ENCODE data around the gene SMAD2.

The SMAD2 gene

GRCh38 chr18:47799376-47799775 lies 131.1 kb downstream of the SMAD2 start:
- H3K4me2 ChIP-seq (ENCODE audit: insufficient read depth, low read length) = no peak overlapping the region
- no peak overlapping the region for H3K4me3 ChIP-seq (ENCODE audit: low read depth in 1 of 2, low read length in 2 of 2)
- no peaks in the 10 kb centered on the region for H3K4me1 ChIP-seq (ENCODE audit: insufficient read depth, low read length)
- TF ChIP-seq EZH2 (IDR thresholded peaks at IDR 0.05; ENCODE audit: borderline replicate concordance, low read depth, low read length, severe bottlenecking) = no peak
- no peak for TF ChIP-seq CTCF (IDR thresholded peaks at IDR 0.05; ENCODE audit: borderline replicate concordance, extremely low read depth, low read length, poor library complexity, severe bottlenecking)
- ATAC-seq (ENCODE audit: insufficient read depth, low read depth) (no peak), DNase-seq (no peak)
- H3K9me3 ChIP-seq (ENCODE audit: insufficient read depth, low read length, severe bottlenecking) = no peaks in the 10 kb centered on the region
- H3K79me2 ChIP-seq (ENCODE audit: insufficient read depth, low read length) = no peaks in the 10 kb centered on the region
- peaks cover 3% of the 10 kb centered on the region for H3K27me3 ChIP-seq (ENCODE audit: insufficient read depth, low read length, poor library complexity)
- no peak overlapping the region for H3K9ac ChIP-seq (ENCODE audit: low read depth, low read length)
- H3K27ac ChIP-seq (ENCODE audit: low read length) = no peak overlapping the region
- no peaks in the 10 kb centered on the region for H4K20me1 ChIP-seq (ENCODE audit: insufficient read depth, low read length)
- no peaks in the 10 kb centered on the region for H3K36me3 ChIP-seq (ENCODE audit: insufficient read depth, low read length)
- H2AFZ ChIP-seq (ENCODE audit: low read depth, low read length) = no peak overlapping the region

- H3K4me2 ChIP-seq (ENCODE audit: insufficient read depth, low read length) = no peak overlapping the region
- H4K20me1 ChIP-seq (ENCODE audit: insufficient read depth, low read length) = no peaks in the 10 kb centered on the region
- H3K9me3 ChIP-seq (ENCODE audit: insufficient read depth, low read length, severe bottlenecking) = no peaks in the 10 kb centered on the region
- no peak overlapping the region for H3K9ac ChIP-seq (ENCODE audit: low read depth, low read length)
- no peaks in the 10 kb centered on the region for H3K36me3 ChIP-seq (ENCODE audit: insufficient read depth, low read length)
- peaks cover 3% of the 10 kb centered on the region for H3K27me3 ChIP-seq (ENCODE audit: insufficient read depth, low read length, poor library complexity)
- no peaks in the 10 kb centered on the region for H3K4me1 ChIP-seq (ENCODE audit: insufficient read depth, low read length)
- ATAC-seq (ENCODE audit: insufficient read depth, low read depth) (no peak), DNase-seq (no peak)
- H3K27ac ChIP-seq (ENCODE audit: low read length) = no peak overlapping the region
- no peak overlapping the region for H3K4me3 ChIP-seq (ENCODE audit: low read depth in 1 of 2, low read length in 2 of 2)
- TF ChIP-seq CTCF (IDR thresholded peaks at IDR 0.05; ENCODE audit: borderline replicate concordance, extremely low read depth, low read length, poor library complexity, severe bottlenecking) (no peak), EZH2 (IDR thresholded peaks at IDR 0.05; ENCODE audit: borderline replicate concordance, low read depth, low read length, severe bottlenecking) (no peak)
- no peaks in the 10 kb centered on the region for H3K79me2 ChIP-seq (ENCODE audit: insufficient read depth, low read length)
- H2AFZ ChIP-seq (ENCODE audit: low read depth, low read length) = no peak overlapping the region
Measured at GRCh38 chr18:47798366-47798765, 132.1 kb downstream of the SMAD2 start.

GRCh38 chr18:47797126-47797525 lies 133.3 kb downstream of the SMAD2 start:
- no peak overlapping the region for H3K9ac ChIP-seq (ENCODE audit: low read depth, low read length)
- H3K27me3 ChIP-seq (ENCODE audit: insufficient read depth, low read length, poor library complexity) = peaks cover 3% of the 10 kb centered on the region
- no peaks in the 10 kb centered on the region for H3K4me1 ChIP-seq (ENCODE audit: insufficient read depth, low read length)
- no peak overlapping the region for H3K27ac ChIP-seq (ENCODE audit: low read length)
- no peaks in the 10 kb centered on the region for H3K79me2 ChIP-seq (ENCODE audit: insufficient read depth, low read length)
- no peak overlapping the region for H2AFZ ChIP-seq (ENCODE audit: low read depth, low read length)
- H4K20me1 ChIP-seq (ENCODE audit: insufficient read depth, low read length) = no peaks in the 10 kb centered on the region
- no peak overlapping the region for H3K4me3 ChIP-seq (ENCODE audit: low read depth in 1 of 2, low read length in 2 of 2)
- ATAC-seq (ENCODE audit: insufficient read depth, low read depth) = no peak
- no peak for DNase-seq
- no peaks in the 10 kb centered on the region for H3K9me3 ChIP-seq (ENCODE audit: insufficient read depth, low read length, severe bottlenecking)
- no peak overlapping the region for H3K4me2 ChIP-seq (ENCODE audit: insufficient read depth, low read length)
- TF ChIP-seq CTCF (IDR thresholded peaks at IDR 0.05; ENCODE audit: borderline replicate concordance, extremely low read depth, low read length, poor library complexity, severe bottlenecking) (no peak), EZH2 (IDR thresholded peaks at IDR 0.05; ENCODE audit: borderline replicate concordance, low read depth, low read length, severe bottlenecking) (no peak)
- no peaks in the 10 kb centered on the region for H3K36me3 ChIP-seq (ENCODE audit: insufficient read depth, low read length)

- no peak overlapping the region for H3K4me3 ChIP-seq (ENCODE audit: low read depth in 1 of 2, low read length in 2 of 2)
- ATAC-seq (ENCODE audit: insufficient read depth, low read depth) (no peak), DNase-seq (no peak)
- no peak overlapping the region for H3K9ac ChIP-seq (ENCODE audit: low read depth, low read length)
- H3K27me3 ChIP-seq (ENCODE audit: insufficient read depth, low read length, poor library complexity) = peaks cover 3% of the 10 kb centered on the region
- no peak for TF ChIP-seq EZH2 (IDR thresholded peaks at IDR 0.05; ENCODE audit: borderline replicate concordance, low read depth, low read length, severe bottlenecking)
- TF ChIP-seq CTCF (IDR thresholded peaks at IDR 0.05; ENCODE audit: borderline replicate concordance, extremely low read depth, low read length, poor library complexity, severe bottlenecking) = no peak
- no peaks in the 10 kb centered on the region for H3K9me3 ChIP-seq (ENCODE audit: insufficient read depth, low read length, severe bottlenecking)
- no peaks in the 10 kb centered on the region for H4K20me1 ChIP-seq (ENCODE audit: insufficient read depth, low read length)
- H3K36me3 ChIP-seq (ENCODE audit: insufficient read depth, low read length) = no peaks in the 10 kb centered on the region
- no peaks in the 10 kb centered on the region for H3K79me2 ChIP-seq (ENCODE audit: insufficient read depth, low read length)
- H2AFZ ChIP-seq (ENCODE audit: low read depth, low read length) = no peak overlapping the region
- no peak overlapping the region for H3K4me2 ChIP-seq (ENCODE audit: insufficient read depth, low read length)
- no peak overlapping the region for H3K27ac ChIP-seq (ENCODE audit: low read length)
- H3K4me1 ChIP-seq (ENCODE audit: insufficient read depth, low read length) = no peaks in the 10 kb centered on the region
Measured at GRCh38 chr18:47795434-47795814, 135.0 kb downstream of the SMAD2 start.
